ENCODE data around the gene KLK15.
"Not testable (repeated sequence)": the region's sequence is repeated elsewhere in the genome, so short reads cannot be mapped to it uniquely, and the experiment has no call there.

KLK15 gene

DNA sequence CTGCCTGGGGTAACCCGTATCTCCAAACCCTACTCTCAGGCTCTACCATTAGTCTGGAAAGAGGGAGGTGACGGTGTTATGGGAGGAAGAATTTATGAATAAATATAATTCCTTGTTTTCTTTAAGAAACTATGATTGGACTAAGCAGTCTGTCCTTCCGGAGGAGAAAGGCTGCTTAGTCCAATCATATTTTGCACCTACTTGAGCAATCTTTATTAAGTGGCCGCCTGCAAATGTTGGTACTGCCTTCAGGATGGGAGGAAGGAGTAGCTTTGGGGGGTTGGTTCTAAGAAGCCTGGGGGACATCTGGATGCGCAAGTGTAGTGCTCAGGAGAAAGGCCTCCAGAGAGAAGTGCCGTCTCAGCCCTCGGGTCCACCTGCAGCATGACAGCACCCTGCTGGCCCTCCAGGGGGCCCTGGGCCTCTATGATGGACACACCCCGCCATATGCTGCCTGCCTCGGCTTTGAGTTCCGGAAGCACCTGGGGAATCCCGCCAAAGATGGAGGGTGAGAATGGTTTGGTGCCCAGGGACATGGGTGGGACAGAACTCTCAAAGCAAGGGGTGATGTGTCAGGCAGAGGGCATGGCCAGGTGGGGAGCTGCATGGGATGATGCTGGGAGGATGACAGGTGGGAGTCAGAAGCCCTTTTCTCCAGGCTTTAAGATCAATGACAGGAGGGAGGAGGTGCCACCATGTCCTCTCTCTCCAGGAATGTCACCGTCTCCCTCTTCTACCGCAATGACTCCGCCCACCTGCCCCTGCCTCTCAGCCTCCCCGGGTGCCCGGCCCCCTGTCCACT lies 39.1 kb downstream of the KLK15 start:
- no peak for DNase-seq

DNA sequence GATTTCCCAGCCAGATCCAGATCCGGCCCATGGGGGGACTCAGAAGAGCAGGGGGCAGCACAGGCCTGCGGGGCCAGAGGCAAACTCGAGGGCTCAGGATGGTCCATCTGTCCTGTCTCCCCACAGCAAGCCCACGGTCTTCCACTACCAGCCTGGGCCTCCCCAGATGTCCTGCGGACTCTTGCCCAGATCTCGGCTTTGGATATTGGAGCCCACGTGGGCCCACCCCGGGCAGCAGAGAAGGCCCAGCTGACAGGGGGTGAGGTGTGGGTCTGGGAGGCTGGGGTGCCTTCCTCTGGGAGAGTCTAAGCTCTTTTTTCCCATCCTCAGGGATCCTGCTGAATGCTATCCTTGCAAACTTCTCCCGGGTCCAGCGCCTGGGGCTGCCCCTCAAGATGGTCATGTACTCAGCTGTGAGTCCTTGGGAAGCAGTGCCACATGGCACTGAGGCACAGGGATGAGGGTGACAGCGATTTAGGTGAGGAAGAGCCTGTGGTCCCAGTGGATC lies 39.8 kb downstream of the KLK15 start:
- no peak for DNase-seq

DNA sequence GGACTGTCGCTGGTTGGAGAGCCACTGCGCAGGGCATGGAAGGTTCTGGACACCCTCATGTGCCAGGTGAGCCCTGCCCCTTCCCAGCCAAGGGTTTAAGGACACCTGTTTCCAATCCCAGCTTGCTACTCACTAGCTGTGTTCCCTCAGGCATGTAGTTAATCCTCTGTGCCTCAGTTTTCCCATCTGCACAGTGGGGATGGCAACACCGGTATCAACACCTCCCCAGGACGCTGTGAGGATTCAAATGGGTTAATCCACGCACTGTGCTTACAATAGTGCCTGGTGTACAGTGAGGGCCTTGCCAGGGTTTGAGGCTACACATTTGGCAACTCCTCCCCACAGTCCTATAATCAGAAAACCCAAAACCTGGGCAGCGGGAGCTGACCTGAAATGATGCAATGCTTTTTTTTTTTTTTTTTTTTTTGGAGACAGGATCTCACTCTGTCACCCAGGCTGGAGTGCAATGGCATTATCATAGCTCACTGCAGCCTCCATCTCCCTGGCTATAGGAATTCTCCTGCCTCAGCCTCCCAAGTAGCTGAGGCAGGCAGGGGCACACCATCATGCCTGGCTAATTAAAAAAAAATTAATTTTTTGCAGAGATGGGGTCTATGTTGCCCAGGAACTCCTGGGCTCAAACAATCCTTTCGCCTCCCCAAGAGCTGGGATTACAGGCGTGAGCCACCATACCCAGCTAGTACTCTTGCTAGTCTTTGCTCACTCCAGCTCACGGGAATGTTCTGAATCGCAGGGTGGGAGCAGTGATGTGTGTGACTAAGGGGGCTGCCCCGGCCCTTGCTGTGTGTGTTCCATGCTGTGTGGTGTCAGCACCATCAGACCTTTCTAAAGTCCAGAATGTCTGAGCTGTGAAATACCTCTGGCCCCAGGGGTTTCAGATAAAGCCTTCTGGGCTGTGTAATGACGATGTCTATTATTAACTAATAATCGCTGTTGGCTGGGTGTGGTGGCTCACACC lies 40.8 kb downstream of the KLK15 start:
- no peak for DNase-seq

DNA sequence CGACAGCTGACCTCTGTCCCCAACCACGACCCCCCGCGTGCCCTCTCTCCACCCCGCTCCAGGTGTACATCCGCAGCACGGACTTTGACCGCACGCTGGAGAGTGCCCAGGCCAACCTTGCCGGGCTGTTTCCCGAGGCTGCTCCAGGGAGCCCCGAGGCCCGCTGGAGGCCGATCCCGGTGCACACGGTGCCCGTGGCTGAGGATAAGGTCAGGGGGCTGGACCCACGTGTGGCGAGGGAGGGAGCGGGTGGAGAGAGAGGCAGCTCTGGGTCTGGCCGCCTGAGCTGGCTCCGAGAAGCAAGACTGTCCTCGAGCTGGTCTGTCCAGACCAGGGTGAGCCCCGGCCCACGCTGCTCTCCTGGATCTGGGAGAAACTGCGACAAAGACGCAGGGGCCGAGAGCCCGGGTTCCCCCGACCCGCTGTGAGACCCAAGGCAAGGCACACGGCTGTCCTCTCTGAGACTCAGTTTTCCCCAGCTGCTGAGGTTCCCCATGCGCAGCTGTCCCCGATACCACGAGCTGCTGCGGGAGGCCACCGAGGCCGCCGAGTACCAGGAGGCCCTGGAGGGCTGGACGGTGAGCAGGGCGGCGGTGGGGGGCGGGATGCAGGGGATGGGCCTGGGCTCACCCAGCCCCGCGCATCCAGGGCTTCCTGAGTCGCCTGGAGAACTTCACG lies 41.6 kb downstream of the KLK15 start:
- DNase-seq, result no peak

DNA sequence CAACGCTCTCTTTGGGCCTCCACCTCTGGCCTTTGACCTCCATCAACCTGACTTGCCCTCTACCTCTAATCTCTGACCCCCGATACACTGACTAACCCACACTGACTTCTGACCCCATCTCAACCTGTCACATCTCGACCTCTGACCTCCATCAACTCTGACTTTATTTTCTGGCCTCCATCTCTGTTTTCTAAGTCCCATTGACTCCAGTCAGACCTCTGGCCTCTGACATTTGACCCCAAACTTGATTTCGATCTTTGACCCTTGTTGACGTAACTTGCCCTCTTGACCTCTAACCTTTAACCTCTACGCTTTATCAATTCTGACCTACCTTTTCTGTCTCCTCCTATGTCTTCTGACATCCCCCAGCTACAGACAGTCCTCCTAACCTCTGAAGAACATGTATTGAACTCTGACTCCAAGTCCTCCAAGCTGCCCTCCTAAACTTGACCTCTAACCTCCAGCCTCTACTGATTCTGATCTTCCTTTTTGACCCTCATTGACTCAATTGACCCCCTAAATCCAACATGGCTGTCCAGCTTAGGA lies 42.4 kb downstream of the KLK15 start:
- DNase-seq, result no peak

DNA sequence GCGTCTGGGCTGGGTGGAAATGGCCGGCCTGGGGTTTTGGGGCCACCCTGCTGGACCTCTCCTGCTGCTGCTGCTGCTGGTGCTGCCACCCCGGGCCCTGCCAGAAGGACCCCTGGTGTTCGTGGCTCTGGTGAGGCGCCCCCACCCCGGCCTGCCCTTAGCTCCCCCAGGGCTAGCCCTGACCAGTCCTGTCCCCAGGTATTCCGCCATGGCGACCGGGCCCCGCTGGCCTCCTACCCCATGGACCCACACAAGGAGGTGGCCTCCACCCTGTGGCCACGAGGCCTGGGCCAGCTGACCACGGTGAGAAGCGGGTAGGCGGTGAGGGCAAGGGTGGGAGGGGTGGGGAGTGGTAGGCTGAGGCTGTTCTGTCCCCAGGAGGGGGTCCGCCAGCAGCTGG lies 43.0 kb downstream of the KLK15 start, which contains the start of gene ACP4:
Gene ACP4 (plus strand): TSS at position 20 of the 400 bp plus-strand sequence. CDS start 0 bp downstream, at position 20.
- DNase-seq, result no peak

DNA sequence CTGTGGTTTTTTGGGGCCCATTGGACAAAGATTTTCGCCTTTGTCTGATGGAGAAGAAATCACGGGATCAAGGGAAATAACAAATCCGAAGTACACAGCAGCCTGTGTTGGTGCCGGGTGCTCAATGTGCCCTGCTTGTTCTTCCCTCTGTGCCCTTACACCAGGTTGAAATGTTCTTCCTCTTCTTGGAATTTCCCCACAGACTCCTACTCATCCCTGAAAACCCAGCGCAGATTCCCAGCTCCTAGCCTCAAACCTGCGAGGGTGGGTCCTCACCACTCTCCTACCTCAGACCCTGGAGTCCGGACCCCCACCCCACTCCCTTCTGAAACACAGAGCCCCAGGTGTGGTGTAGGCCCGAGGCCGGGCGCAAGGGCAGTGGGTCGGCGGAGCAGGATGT lies 48.0 kb downstream of the KLK15 start:
- DNase-seq, result no peak

DNA sequence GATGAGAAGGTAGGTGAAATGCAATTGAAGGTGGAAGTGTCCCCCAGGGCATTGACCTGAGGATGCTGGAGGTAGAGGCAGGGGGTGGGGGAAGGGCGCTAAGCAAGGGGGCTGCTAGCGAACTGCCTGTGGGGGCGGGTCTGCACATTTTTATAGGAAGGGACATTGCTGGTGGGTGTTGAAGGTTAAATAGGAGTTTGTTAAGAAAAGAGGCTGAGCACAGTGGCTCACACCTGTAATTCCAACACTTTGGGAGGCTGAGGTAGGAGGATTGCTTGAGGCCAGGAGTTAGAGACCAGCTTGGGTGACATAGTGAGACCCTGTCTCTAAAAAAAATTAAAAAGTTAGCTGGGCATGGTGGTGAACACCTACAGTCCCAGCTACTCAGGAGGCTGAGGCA lies 48.7 kb downstream of the KLK15 start:
- no peak for DNase-seq

DNA sequence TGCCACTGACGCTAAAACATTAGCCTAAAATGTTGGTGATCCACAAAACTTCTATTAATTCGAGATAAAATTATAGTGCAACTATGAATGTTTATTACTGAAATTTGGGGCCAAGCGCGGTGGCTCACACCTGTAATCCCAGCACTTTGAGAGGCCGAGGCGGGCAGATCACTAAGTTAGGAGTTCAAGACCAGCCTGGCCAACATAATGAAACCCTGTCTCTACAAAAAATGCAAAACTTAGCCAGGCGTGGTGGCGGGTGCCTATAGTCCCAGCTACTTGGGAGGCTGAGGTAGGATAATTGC lies 49.6 kb downstream of the KLK15 start:
- DNase-seq, result not testable (repeated sequence)

DNA sequence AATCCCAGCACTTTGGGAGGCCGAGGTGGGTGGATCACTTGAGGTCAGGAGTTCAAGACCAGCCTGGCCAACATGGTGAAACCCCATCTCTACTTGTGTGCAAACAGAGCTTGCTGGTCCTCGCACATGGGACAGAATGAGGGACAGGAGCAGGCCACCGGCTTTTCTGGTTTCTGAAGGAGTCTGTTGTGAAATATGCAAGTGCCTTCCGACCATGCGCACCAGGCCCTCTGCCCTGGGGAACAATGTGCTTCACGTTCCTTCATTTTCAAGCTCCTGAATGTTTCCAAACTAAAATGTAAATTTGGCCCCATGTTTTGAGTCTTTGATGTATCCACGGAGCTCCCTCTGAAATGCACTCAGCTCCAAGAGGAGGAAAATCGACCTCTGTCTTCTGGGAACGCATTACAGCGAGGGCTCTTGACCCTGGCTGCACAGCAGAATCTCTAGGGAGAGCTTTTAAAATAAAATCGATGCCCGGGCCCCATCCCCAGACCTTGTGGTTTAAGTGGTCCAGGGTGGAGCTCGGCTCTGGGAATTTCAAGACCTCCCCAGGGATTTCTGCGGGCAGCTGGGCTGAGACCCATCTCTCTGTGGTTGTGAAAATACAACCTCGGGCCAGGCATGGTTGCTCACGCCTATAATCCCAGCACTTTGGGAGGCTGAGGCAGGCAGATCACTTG lies 52.5 kb downstream of the KLK15 start:
- DNase-seq, result no peak

DNA sequence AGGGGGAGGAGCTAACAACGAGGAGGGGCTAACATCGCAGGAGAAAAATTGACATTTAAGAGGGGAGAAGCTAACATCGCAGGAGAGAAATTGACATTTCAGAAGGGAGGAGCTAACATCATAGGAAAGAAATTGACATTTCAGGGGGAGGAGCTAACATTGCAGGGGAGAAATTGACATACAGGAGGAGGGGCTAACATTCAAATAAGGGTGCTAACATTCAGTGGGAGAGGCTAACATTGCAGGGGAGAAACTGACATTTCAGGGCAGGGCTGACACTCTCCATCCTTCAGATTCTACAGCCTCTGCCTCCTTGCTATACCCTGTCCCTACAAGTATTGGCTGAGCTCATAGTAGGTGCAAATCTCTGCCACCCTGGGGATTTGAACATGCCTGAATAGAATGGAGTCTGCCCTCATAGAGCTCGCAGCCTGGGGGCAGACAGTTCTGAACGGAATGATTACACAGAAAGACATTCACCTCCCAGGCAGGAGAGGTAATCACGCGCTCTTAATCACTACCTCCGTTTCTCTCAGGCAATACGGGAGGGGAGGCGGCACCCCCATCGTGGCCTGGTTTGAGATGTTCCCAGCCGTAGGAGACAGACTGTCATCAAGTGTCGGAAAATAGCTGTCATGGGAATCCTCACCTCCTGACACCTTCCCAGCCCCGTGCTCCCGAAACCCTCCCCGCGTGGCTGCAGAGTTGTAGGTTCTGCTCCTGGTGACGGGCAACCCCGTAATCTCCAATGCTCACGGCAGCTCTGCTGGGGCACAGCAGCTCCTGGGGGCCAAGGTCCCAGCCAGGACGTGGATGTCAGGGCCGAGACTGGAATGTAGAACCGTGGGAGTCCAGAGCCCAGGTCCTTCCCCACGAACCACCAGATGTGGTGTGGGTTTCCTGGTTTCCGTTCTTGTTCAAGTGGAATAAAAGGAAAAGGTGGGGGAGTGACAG lies 53.6 kb downstream of the KLK15 start:
- DNase-seq, result no peak

DNA sequence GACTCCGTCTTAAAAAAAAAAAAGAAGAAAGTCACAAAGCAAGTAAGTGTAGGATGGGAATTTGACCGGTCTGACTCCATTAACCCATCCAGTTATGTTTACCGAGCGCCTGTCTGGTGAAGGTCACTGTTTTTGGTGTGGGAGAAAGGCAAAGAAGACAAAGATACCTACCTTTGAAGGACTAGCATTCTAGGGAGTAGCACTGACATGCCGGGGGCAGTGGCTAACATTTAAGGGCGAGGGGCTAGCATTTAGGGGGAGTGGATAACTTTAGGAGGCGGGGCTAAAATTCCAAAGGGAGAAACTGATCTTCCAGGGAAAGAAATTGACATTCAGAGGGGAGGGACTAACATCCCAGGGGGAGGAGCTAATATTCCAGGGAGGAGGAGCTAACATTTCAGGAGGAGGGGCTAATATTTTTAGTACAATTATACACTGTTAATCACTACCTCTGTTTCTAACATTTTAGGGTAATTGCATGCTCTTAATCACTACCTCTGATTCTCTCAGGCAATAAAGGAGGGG lies 54.4 kb downstream of the KLK15 start:
- no peak for DNase-seq

DNA sequence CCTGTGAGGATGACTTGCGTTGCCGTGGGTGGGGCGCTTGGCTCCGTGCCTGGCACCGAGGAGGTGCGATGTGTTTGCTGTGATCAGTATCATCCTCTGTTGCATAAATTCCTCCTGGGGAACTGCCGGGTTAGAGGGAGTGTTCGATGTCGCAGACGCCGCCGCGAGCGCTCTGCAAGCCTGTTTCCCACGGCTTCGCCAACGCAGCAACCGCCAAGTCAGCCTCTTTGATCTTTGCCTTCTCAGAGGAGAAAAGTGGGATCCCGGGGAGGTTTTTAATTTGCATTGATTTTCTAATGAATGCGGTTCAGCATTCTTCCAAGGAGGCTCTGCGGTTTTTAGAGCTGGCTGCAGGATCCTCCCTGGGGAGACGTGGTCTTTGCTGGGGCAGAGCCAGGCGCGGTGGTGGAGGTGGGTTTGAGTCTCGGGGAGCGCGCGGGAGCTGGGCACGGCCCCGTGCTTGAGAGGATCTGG lies 55.5 kb downstream of the KLK15 start:
- no peak for DNase-seq

DNA sequence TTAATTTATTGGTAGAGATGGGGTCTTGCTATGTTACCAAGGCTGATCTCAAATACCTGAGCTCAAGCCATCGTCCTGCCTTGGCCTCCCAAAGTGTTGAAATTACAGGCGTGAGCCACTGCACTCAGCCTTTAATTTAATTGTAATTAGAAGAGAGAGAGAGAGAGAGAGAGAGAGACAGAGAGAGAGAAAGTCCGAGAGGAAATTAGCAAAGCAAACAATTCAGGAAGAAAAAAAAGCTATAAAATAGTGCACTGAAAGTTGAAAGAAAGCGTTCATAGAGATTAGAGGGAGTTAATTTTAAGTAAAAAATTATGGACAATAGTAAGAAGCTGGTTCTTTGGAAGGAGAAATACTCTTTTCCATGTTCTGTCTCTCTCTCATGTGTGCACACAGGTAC lies 56.1 kb downstream of the KLK15 start:
- DNase-seq, result no peak

DNA sequence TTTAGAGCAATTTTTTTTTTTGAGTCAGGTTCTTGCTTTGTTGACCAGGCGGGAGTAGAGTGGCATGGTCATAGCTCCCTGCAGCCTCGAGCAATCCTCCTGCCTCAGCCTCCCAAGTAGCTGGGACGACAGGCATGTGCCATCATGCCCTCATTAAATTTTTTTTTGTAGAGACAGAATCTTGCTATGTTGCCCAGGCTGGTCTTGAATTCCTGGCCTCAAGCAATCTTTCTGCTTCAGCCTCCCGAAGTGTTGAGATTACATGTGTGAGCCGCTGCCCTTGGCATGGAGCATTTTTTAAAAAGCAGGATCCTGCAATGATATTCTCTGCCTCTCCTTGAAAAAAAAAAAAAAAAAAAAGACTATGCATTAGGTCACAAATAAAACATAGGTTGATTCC lies 57.2 kb downstream of the KLK15 start:
- no peak for DNase-seq

All from bone marrow (tissue), 2 donors.